Smooth muscle cell (in vitro differentiated cells): ENCODE results near the gene DMRTC1B. TPM values are rescaled to one million over a fixed set of nuclear protein-coding genes. Genes with fewer than 3 reads are reported as not detected.
"Not testable (repeated sequence)": the region's sequence is repeated elsewhere in the genome, so short reads cannot be mapped to it uniquely, and the experiment has no call there.

Experiments
- DNase-seq: peaks from one replicate; lab custom pipeline; 2025; ENCODE audit not compliant: unreplicated experiment; lab: John Stamatoyannopoulos, UW
- H2AFZ ChIP-seq: fragments of 200-600 bp; sonication (generic); 2 replicates; pipeline ENCODE4 v1.6.0; 2016; ENCODE audit warnings: antibody characterized with exemption, low read depth, mild to moderate bottlenecking
- H3F3A ChIP-seq: fragments of 200-600 bp; sonication (generic); 2 replicates; pipeline ENCODE4 v1.6.0; 2017; ENCODE audit warnings: antibody characterized with exemption, low read depth
- H3K27ac ChIP-seq: fragments of 200-600 bp; sonication (generic); 2 replicates; pipeline ENCODE4 v1.5.1; 2016; ENCODE audit warnings: low read depth, mild to moderate bottlenecking
- H3K27me3 ChIP-seq: fragments of 200-600 bp; sonication (generic); 2 replicates; pipeline ENCODE4 v1.6.1; 2016; ENCODE audit warnings: low read depth, mild to moderate bottlenecking
- H3K36me3 ChIP-seq: fragments of 200-600 bp; sonication (generic); 2 replicates; pipeline ENCODE4 v1.5.1; 2016; ENCODE audit warnings: low read depth
- H3K4me1 ChIP-seq: fragments of 200-600 bp; sonication (generic); 2 replicates; pipeline ENCODE4 v1.5.1; 2016; ENCODE audit warnings: low read depth
- H3K4me2 ChIP-seq: fragments of 200-600 bp; sonication (generic); 2 replicates; pipeline ENCODE4 v1.6.0; 2016; ENCODE audit warnings: mild to moderate bottlenecking
- H3K4me3 ChIP-seq: fragments of 200-600 bp; sonication (generic); 2 replicates; pipeline ENCODE4 v1.5.1; 2016; ENCODE audit warnings: mild to moderate bottlenecking
- H3K79me2 ChIP-seq: fragments of 200-600 bp; sonication (generic); 2 replicates; pipeline ENCODE4 v1.6.0; 2016; ENCODE audit warnings: low read depth, mild to moderate bottlenecking
- H3K9ac ChIP-seq: fragments of 200-600 bp; sonication (generic); 2 replicates; pipeline ENCODE4 v1.6.0; 2016; ENCODE audit warnings: low read depth
- H3K9me3 ChIP-seq: fragments of 200-600 bp; sonication (generic); replicated peaks from 2 replicates; pipeline ENCODE4 v1.5.1; 2016; ENCODE audit warnings: low read depth
- H4K20me1 ChIP-seq: fragments of 200-600 bp; sonication (generic); 2 replicates; pipeline ENCODE4 v1.6.0; 2016; ENCODE audit warnings: low read depth
- WGBS: methylation state at CpG from one replicate; pipeline ENCODE4 v1.1.7; 2016; ENCODE audit warnings: low lambda C conversion rate; 5-methylcytosine and 5-hydroxymethylcytosine counted together
- polyA plus RNA-seq: library from polyadenylated mRNA; unstranded; fragments of >200 nt; fragmentation: Nextera tagmentation; extraction: Ambion mirVana; gene quantifications from 2 replicates; pipeline ENCODE4 v1.2.1, GENCODE V29; 2016
- total RNA-seq: library from RNA; depleted of rRNA; stranded (reverse); fragments of >200 nt; gene quantifications from 2 replicates; pipeline ENCODE4 v1.2.3, GENCODE V29; 2014

The DMRTC1B gene
- total and polyA plus RNA-seq, 2 experiments from 2014 or later, result 0.11 TPM; not detected in 1

DNA sequence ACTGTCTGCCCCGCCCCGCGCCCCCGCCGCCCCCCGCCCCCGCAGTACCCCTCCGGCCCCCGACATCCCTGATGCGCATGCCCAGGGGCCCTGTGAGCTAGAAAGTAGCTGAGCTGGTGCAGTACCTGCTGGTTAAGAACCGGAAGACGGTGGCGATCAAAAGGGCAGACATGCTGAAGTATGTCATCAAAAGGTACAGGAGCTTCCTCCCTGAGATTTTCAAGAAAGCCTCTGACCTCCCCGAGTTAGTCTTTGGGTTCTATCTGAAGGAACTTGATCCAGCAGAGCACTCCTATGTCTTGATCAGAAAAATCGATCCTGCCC lies 739 bp downstream of the DMRTC1B start:
- not testable (repeated sequence) for H3K9me3 ChIP-seq, H4K20me1 ChIP-seq, H3F3A ChIP-seq, H3K27me3 ChIP-seq, H2AFZ ChIP-seq, DNase-seq, H3K79me2 ChIP-seq, H3K4me3 ChIP-seq, H3K4me2 ChIP-seq, H3K36me3 ChIP-seq, H3K27ac ChIP-seq, H3K4me1 ChIP-seq, H3K9ac ChIP-seq
- WGBS, result no CpG with 5 or more reads among the region's 15 CpGs

- not testable (repeated sequence) for H3F3A ChIP-seq, H3K27ac ChIP-seq, H3K4me3 ChIP-seq, H4K20me1 ChIP-seq, H3K9me3 ChIP-seq, H3K4me1 ChIP-seq, H3K36me3 ChIP-seq, H3K9ac ChIP-seq, H3K4me2 ChIP-seq, H2AFZ ChIP-seq, H3K27me3 ChIP-seq, DNase-seq, H3K79me2 ChIP-seq
- no CpG with 5 or more reads among the region's 6 CpGs for WGBS
These were observed 1.5 kb downstream of the DMRTC1B start for GRCh38 chrX:72778146-72778545.

DNA sequence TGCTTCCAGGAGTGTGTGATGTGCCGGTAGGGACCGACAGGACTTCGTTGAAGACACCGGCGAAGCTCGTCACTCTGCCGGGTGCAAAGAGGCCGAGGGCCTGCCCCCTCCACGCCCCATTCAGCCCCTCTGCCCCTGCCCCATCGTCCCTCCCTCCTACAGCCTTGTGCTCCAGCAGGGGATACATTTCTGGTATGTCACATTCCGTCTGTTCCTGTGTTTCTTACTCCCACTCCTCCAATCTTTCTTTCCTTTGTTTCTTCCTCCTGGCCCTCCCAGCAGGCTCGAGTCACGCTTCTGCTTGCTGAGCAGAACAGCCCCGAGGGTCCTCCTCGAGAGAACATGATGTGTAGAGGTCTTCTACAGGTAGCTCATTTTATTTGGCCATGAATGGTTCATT lies 5.9 kb downstream of the DMRTC1B start, which contains the start of gene FAM236B:
Gene FAM236B (minus strand): TSS at position 101 of the 400 bp plus-strand sequence. CDS start 100 bp downstream, at position 1.
- not testable (repeated sequence) for DNase-seq, H3K9me3 ChIP-seq, H3K4me3 ChIP-seq, H3K27ac ChIP-seq, H3K36me3 ChIP-seq, H3K27me3 ChIP-seq, H3K4me2 ChIP-seq, H3F3A ChIP-seq, H4K20me1 ChIP-seq, H3K9ac ChIP-seq, H2AFZ ChIP-seq, H3K79me2 ChIP-seq, H3K4me1 ChIP-seq
- no CpG with 5 or more reads among the region's 15 CpGs for WGBS

- not testable (repeated sequence) for DNase-seq, H3K9me3 ChIP-seq, H3K4me1 ChIP-seq, H3K4me2 ChIP-seq, H4K20me1 ChIP-seq, H3K27ac ChIP-seq, H2AFZ ChIP-seq, H3F3A ChIP-seq, H3K27me3 ChIP-seq, H3K36me3 ChIP-seq, H3K4me3 ChIP-seq, H3K9ac ChIP-seq, H3K79me2 ChIP-seq
- no CpG with 5 or more reads among the region's 8 CpGs for WGBS
These were observed 6.8 kb downstream of the DMRTC1B start for GRCh38 chrX:72783365-72783936.

DNA sequence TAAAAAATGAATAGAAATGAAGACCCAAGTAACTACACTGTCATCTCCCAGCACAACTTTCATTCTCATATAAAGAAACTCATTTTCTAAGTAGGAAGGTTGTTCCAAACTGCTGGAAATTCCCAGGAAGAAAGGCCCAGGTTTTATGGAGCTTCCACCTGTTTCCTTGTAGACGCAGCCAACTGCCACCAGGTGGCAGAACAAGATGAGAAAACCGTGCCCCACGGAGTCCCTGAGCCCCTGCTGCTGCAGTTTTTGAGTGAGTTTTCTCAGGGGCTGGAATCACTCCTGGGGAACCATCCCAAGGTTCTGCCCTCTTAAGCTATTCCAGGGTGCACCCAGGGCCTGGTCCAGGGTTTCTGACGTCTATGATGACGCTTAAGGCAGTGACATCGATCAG lies 7.3 kb downstream of the DMRTC1B start:
- not testable (repeated sequence) for DNase-seq, H3K4me2 ChIP-seq, H3K79me2 ChIP-seq, H3K9ac ChIP-seq, H3K4me1 ChIP-seq, H4K20me1 ChIP-seq, H2AFZ ChIP-seq, H3K4me3 ChIP-seq, H3K36me3 ChIP-seq, H3K27ac ChIP-seq, H3K9me3 ChIP-seq, H3F3A ChIP-seq, H3K27me3 ChIP-seq
- WGBS, result no CpG with 5 or more reads among the region's 6 CpGs

GRCh38 chrX:72788142-72788541 lies 11.5 kb downstream of the DMRTC1B start:
- no CpG with 5 or more reads among the region's 1 CpG for WGBS
- H3K27ac ChIP-seq, H3K9ac ChIP-seq, H4K20me1 ChIP-seq, H3K4me3 ChIP-seq, H3K4me1 ChIP-seq, H3K4me2 ChIP-seq, H2AFZ ChIP-seq, H3K9me3 ChIP-seq, DNase-seq, H3K79me2 ChIP-seq, H3K36me3 ChIP-seq, H3F3A ChIP-seq, H3K27me3 ChIP-seq: not testable (repeated sequence)

DNA sequence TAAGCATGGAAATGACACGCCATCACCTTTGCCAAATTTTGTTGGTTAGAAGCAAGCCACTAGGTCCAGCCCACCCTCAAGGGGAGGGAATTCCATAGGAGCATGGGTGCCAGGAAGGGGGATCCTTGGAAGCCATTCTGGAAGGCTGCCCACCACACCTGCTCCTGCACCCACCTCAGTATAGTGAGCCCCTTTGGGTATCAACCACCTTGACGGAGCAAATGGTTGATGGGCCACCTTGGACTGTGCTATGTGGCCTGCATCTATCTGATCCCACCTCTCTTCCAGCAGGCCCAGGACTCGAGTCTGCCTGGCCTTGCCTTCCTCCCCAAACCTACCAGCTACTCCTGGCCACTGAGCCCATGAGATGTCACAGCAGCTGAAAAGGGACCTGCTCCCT lies 13.7 kb downstream of the DMRTC1B start:
- H3K27ac ChIP-seq, H3K9ac ChIP-seq, H3K27me3 ChIP-seq, H3K9me3 ChIP-seq, H3K4me1 ChIP-seq, DNase-seq, H4K20me1 ChIP-seq, H3K79me2 ChIP-seq, H3F3A ChIP-seq, H3K4me3 ChIP-seq, H2AFZ ChIP-seq, H3K36me3 ChIP-seq, H3K4me2 ChIP-seq: not testable (repeated sequence)
- WGBS, result 100% methylated on average over 1 of the region's 3 CpGs

DNA sequence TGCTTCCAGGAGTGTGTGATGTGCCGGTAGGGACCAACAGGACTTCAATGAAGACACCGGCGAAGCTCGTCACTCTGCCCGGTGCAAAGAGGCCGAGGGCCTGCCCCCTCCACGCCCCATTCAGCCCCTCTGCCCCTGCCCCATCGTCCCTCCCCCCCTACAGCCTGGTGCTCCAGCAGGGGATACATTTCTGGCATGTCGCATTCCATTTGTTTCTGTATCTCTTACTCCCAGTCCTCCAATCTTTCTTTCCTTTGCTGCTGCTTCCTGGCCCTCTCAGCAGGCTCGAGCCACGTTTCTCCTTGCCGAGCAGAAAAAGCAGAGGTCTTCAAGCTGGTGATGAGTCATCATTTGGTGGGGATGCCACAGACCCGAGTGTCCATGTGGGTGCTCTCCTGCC lies 31.4 kb downstream of the DMRTC1B start, which contains the start of gene FAM236D:
Gene FAM236D (minus strand): TSS at position 101 of the 400 bp plus-strand sequence. CDS start 100 bp downstream, at position 1.
- no CpG with 5 or more reads among the region's 13 CpGs for WGBS
- not testable (repeated sequence) for H3K36me3 ChIP-seq, H3K27me3 ChIP-seq, H3F3A ChIP-seq, H2AFZ ChIP-seq, DNase-seq, H3K4me1 ChIP-seq, H4K20me1 ChIP-seq, H3K9me3 ChIP-seq, H3K79me2 ChIP-seq, H3K9ac ChIP-seq, H3K4me3 ChIP-seq, H3K27ac ChIP-seq, H3K4me2 ChIP-seq

- not testable (repeated sequence) for H3K4me3 ChIP-seq, H3K79me2 ChIP-seq, H3F3A ChIP-seq, H3K36me3 ChIP-seq, H3K4me2 ChIP-seq, H3K27me3 ChIP-seq, H3K4me1 ChIP-seq, H3K9ac ChIP-seq, H2AFZ ChIP-seq, H3K9me3 ChIP-seq, H4K20me1 ChIP-seq, H3K27ac ChIP-seq, DNase-seq
- no CpG with 5 or more reads among the region's 13 CpGs for WGBS
These were observed 54.0 kb downstream of the DMRTC1B start for GRCh38 chrX:72830701-72831100.
